ENCODE measurements around the gene IL17RA. TPM values are rescaled to one million over a fixed set of nuclear protein-coding genes. Genes with fewer than 3 reads are reported as not detected.

The IL17RA gene
- total RNA-seq, 6 donors from 2014 or later, result 22.6 to 58.9 (median 35.9) TPM

DNA sequence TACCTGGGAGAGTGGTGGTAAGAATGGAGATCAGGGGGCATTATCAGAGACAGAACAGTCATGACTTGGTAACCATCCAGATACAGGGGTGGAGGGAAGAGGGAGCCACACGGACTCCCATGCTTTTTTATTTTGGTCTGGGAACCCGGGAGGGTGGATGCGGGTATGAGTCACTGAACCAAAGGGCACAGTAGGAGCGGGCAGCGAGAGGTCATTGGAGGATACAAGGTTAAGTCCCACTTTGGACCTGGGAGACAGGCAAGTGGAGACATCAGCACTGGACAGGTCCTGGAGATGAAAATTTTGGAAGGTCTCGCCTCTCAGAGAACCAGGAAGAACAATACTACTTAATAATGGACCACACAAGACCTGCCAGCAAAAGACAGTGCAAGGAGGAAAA lies 67.5 kb downstream of the IL17RA start:
- peaks cover 0 to 21% (median 8%) of the 10 kb centered on the region in 4 donors for H3K36me3 ChIP-seq
- no peak for DNase-seq
- TF ChIP-seq EP300 (IDR thresholded peaks at IDR 0.05), result no peak
- TF ChIP-seq, protein P1, sequence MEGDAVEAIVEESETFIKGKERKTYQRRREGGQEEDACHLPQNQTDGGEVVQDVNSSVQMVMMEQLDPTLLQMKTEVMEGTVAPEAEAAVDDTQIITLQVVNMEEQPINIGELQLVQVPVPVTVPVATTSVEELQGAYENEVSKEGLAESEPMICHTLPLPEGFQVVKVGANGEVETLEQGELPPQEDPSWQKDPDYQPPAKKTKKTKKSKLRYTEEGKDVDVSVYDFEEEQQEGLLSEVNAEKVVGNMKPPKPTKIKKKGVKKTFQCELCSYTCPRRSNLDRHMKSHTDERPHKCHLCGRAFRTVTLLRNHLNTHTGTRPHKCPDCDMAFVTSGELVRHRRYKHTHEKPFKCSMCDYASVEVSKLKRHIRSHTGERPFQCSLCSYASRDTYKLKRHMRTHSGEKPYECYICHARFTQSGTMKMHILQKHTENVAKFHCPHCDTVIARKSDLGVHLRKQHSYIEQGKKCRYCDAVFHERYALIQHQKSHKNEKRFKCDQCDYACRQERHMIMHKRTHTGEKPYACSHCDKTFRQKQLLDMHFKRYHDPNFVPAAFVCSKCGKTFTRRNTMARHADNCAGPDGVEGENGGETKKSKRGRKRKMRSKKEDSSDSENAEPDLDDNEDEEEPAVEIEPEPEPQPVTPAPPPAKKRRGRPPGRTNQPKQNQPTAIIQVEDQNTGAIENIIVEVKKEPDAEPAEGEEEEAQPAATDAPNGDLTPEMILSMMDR (IDR thresholded peaks at IDR 0.05), result no peak
- no peak for TF ChIP-seq POLR2A (IDR thresholded peaks at IDR 0.05)
- no peak for TF ChIP-seq POLR2AphosphoS5 (IDR thresholded peaks at IDR 0.05)
- H3K27ac ChIP-seq, result no peak overlapping the region
- H3K4me1 ChIP-seq, result peaks cover 2 to 20% (median 9%) of the 10 kb centered on the region in 4 donors
- H3K4me3 ChIP-seq, result no peak overlapping the region
- no peak for ATAC-seq (ENCODE audit: low FRiP score in 2 of 2)
- H3K27me3 ChIP-seq, result no peaks in the 10 kb centered on the region
- H3K9me3 ChIP-seq, result no peaks in the 10 kb centered on the region
- 86 to 91% methylated on average over 6 of the region's 6 CpGs for WGBS, 2 donors

GRCh38 chr22:17152971-17153370 lies 68.2 kb downstream of the IL17RA start:
- Histone ChIP-seq H3K27me3 (no peaks in the 10 kb centered on the region), H3K27ac (no peak overlapping the region), H3K4me3 (no peak overlapping the region), H3K4me1 (peaks cover 9 to 27% (median 15%) of the 10 kb centered on the region in 4 donors), H3K9me3 (no peaks in the 10 kb centered on the region), H3K36me3 (peaks cover 0 to 15% (median 6%) of the 10 kb centered on the region in 4 donors)
- no peak for DNase-seq
- WGBS, 2 donors, result 65 to 66% methylated on average over 3 of the region's 3 CpGs
- ATAC-seq (ENCODE audit: low FRiP score in 2 of 2), result no peak
- TF ChIP-seq EP300 (IDR thresholded peaks at IDR 0.05), result no peak

GRCh38 chr22:17155941-17156340 lies 71.1 kb downstream of the IL17RA start:
- ATAC-seq (ENCODE audit: low FRiP score in 2 of 2), result no peak
- H3K9me3 ChIP-seq, result no peaks in the 10 kb centered on the region

GRCh38 chr22:17157714-17158113 lies 72.9 kb downstream of the IL17RA start:
- Histone ChIP-seq H3K4me1 (peaks cover 22 to 44% (median 25%) of the 10 kb centered on the region in 4 donors), H3K27ac (peak overlapping the region in 3 of 4 donors; percentile 85 to 92 (median 89)), H3K9me3 (no peaks in the 10 kb centered on the region), H3K27me3 (no peaks in the 10 kb centered on the region), H3K4me3 (peak overlapping the region in 2 of 4 donors; percentile 72 to 89), H3K36me3 (no peaks in the 10 kb centered on the region)
- 93 to 97% methylated on average over 3 of the region's 3 CpGs for WGBS, 2 donors
- ATAC-seq (ENCODE audit: low FRiP score in 2 of 2) (no peak), DNase-seq (no peak)
- TF ChIP-seq POLR2AphosphoS5 (IDR thresholded peaks at IDR 0.05) (no peak), POLR2A (IDR thresholded peaks at IDR 0.05) (no peak), EP300 (IDR thresholded peaks at IDR 0.05) (no peak)
- TF ChIP-seq, protein P1 (IDR thresholded peaks at IDR 0.05), result no peak

More at GRCh38 chr22:17155941-17156340, 71.1 kb downstream of the IL17RA start:
- no peak for DNase-seq
- no peaks in the 10 kb centered on the region for H3K36me3 ChIP-seq
- H3K4me3 ChIP-seq, result no peak overlapping the region
- H3K4me1 ChIP-seq, result peaks cover 22 to 44% (median 25%) of the 10 kb centered on the region in 4 donors
- TF ChIP-seq POLR2A (IDR thresholded peaks at IDR 0.05) (no peak), EP300 (IDR thresholded peaks at IDR 0.05) (no peak), POLR2AphosphoS5 (IDR thresholded peaks at IDR 0.05) (no peak)
- TF ChIP-seq, protein P1 (IDR thresholded peaks at IDR 0.05), result no peak
- 65 to 76% methylated on average over 3 of the region's 3 CpGs for WGBS, 2 donors
- no peaks in the 10 kb centered on the region for H3K27me3 ChIP-seq
- H3K27ac ChIP-seq, result no peak overlapping the region

DNA sequence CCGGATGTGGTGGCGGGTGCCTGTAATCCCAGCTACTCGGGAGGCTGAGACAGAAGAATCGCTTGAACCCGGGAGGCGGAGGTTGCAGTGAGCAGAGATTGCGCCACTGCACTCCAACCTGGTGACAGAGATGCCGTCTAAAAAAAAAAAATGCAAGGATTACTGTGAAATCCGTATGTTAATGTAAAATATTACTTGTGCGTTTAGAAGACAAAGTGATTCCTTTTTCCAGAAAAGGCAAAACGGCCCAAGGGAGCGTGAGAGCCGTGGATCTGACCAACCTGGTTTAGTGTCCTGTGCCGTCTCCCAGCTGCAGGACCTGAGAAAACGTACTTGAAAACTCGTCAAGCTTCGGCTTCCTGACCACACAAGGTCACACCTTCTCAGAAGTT lies 73.4 kb downstream of the IL17RA start:
- Histone ChIP-seq H3K4me1 (peaks cover 22 to 44% (median 25%) of the 10 kb centered on the region in 4 donors), H3K27me3 (no peaks in the 10 kb centered on the region), H3K4me3 (peak overlapping the region; percentile 66 to 89 (median 78)), H3K27ac (peak overlapping the region; percentile 85 to 92 (median 90)), H3K9me3 (no peaks in the 10 kb centered on the region), H3K36me3 (no peaks in the 10 kb centered on the region)
- WGBS, 2 donors, result 47 to 48% methylated on average over 16 to 17 of the region's 17 CpGs
- no peak for TF ChIP-seq EP300 (IDR thresholded peaks at IDR 0.05)
- TF ChIP-seq POLR2AphosphoS5 (IDR thresholded peaks at IDR 0.05), result no peak
- ATAC-seq (ENCODE audit: low FRiP score in 2 of 2), result no peak
- DNase-seq, result no peak

Measured in upper lobe of left lung (tissue), 6 donors.